Measurements from ENCODE around the gene SNTG2.

DNA sequence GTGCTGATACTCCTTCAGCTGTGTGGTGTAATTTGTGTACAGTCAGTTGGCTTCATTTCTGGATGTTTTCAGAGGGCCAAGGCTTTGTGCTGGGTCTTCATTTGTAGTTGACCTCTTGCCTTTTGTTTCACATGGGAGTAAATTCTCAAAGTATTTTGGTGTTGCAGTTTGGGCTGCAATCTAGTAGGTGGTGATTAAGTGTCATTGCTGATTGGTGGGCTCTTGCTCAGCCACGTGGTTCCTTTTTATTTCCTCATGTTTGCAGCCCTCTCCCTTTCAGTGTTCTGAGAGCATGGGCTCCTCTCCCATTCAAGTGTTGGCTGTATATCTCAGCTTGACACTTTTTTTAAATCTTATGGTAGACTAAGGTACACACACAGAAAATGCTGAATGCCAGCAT, 96.8 kb downstream of the SNTG2 start:
- TF ChIP-seq, protein P1, sequence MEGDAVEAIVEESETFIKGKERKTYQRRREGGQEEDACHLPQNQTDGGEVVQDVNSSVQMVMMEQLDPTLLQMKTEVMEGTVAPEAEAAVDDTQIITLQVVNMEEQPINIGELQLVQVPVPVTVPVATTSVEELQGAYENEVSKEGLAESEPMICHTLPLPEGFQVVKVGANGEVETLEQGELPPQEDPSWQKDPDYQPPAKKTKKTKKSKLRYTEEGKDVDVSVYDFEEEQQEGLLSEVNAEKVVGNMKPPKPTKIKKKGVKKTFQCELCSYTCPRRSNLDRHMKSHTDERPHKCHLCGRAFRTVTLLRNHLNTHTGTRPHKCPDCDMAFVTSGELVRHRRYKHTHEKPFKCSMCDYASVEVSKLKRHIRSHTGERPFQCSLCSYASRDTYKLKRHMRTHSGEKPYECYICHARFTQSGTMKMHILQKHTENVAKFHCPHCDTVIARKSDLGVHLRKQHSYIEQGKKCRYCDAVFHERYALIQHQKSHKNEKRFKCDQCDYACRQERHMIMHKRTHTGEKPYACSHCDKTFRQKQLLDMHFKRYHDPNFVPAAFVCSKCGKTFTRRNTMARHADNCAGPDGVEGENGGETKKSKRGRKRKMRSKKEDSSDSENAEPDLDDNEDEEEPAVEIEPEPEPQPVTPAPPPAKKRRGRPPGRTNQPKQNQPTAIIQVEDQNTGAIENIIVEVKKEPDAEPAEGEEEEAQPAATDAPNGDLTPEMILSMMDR (IDR thresholded peaks at IDR 0.05): no peak
- TF ChIP-seq POLR2A (IDR thresholded peaks at IDR 0.05): no peak
